Fibroblast of lung (primary cell): Measurements from ENCODE around the gene NUDT14.

Experiments used
- CTCF ChIP-seq, 2 donors: IDR thresholded peaks in 1 of 2; conservative IDR thresholded peaks in 1 of 2; 1 replicate in 1 of 2; 2 replicates in 1 of 2; pipeline ENCODE4 v1.5.1; 2011 to 2012; ENCODE audit warnings: low read length in 2 of 2, control low read depth in 1 of 2, inconsistent platforms in 1 of 2, low read depth in 1 of 2, mild to moderate bottlenecking in 1 of 2
- EZH2 ChIP-seq: IDR thresholded peaks from 2 replicates; pipeline ENCODE4 v1.5.1; 2012; ENCODE audit warnings: low read length, control low read depth, mild to moderate bottlenecking; ENCODE audit errors: missing control alignments

DNA sequence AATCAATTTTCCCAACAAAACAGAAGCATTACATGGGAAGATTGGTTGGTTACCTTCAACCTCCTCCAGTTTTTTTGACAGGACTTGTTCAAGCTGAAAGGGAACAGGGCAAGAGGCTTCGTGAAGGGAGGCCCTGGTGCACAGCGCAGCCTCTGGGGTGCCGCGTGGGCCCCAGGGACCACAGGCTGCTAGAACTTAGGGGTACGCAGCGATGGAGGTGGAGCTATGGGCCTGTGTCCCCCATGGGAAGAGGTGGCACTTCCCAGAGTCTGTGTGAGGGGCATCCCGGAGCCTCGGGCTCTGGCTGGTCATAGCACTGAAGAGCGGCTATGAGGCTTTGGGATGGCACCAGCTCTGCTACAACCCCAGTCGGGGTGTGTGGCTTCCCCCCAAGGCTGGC, 45.1 kb upstream of the NUDT14 start:
- no peak for TF ChIP-seq CTCF (conservative IDR thresholded peaks at IDR 0.05 in 1 of 2, IDR thresholded peaks at IDR 0.05 in 1 of 2; ENCODE audit: low read depth in 1 of 2, low read length in 2 of 2)
- TF ChIP-seq EZH2: no peak
